PC-9 (cell line): ENCODE measurements around the gene PSMD12. TPM values are rescaled to one million over a fixed set of nuclear protein-coding genes. Genes with fewer than 3 reads are reported as not detected.

Source experiments
- BruUV-seq: library from RNA; stranded (reverse); fragments of 400-500 nt; replicated peaks from 2 replicates; lab custom pipeline; 2021; lab: Mats Ljungman, UMichigan
- CTCF ChIA-PET: fragments of 300-600 bp; sonication (Branson Sonifier 250); formaldehyde crosslinking; loops from one replicate; lab custom pipeline; 2022; ENCODE audit warnings: antibody characterized with exemption; lab: Charles Lee
- POLR2A ChIA-PET: fragments of 300-600 bp; sonication (Branson Sonifier 250); formaldehyde crosslinking; loops from one replicate; lab custom pipeline; 2022; ENCODE audit warnings: antibody characterized with exemption; ENCODE audit not compliant: unreplicated experiment; lab: Charles Lee
- DNase-seq, 2 experiments: peaks; one replicate each; pipeline versions ENCODE4 v3.0.0 to v3.0.0-alpha.2; 2015 to 2022; ENCODE audit warnings: mixed read lengths in 1 of 2
- H2AFZ ChIP-seq: fragments of 200-600 bp; sonication (generic); 2 replicates; pipeline ENCODE4 v1.8.1; 2017; ENCODE audit warnings: antibody characterized with exemption
- H3F3A ChIP-seq: fragments of 200-600 bp; sonication (generic); 2 replicates; pipeline ENCODE4 v1.8.1; 2017; ENCODE audit warnings: antibody characterized with exemption, mild to moderate bottlenecking, low read depth; ENCODE audit not compliant: insufficient read depth
- H3K27ac ChIP-seq: fragments of 200-600 bp; sonication (generic); 2 replicates; pipeline ENCODE4 v1.6.1; 2016; ENCODE audit warnings: mixed run types
- H3K27me3 ChIP-seq: fragments of 200-600 bp; sonication (generic); 2 replicates; pipeline ENCODE4 v1.6.1; 2016; ENCODE audit warnings: low read depth, mixed run types; ENCODE audit not compliant: insufficient read depth
- H3K36me3 ChIP-seq: fragments of 200-600 bp; sonication (generic); 2 replicates; pipeline ENCODE4 v1.6.1; 2016; ENCODE audit warnings: low read depth, mixed run types
- H3K4me1 ChIP-seq: fragments of 200-600 bp; sonication (generic); replicated peaks from 2 replicates; pipeline ENCODE4 v1.6.1; 2016; ENCODE audit warnings: mixed run types; ENCODE audit not compliant: insufficient read depth
- H3K4me2 ChIP-seq: fragments of 200-600 bp; sonication (generic); 2 replicates; pipeline ENCODE4 v1.6.1; 2017; ENCODE audit warnings: mixed run types
- H3K4me3 ChIP-seq: fragments of 200-600 bp; sonication (generic); 2 replicates; pipeline ENCODE4 v1.6.1; 2016; ENCODE audit warnings: mixed run types
- H3K79me2 ChIP-seq: fragments of 200-600 bp; sonication (generic); 2 replicates; pipeline ENCODE4 v1.6.1; 2017; ENCODE audit warnings: low read depth, mixed run types
- H3K9me2 ChIP-seq: fragments of 200-600 bp; sonication (generic); 2 replicates; pipeline ENCODE4 v1.8.1; 2017; ENCODE audit warnings: mild to moderate bottlenecking; ENCODE audit not compliant: insufficient read depth
- H3K9me3 ChIP-seq: fragments of 200-600 bp; sonication (generic); 2 replicates; pipeline ENCODE4 v1.8.1; 2016; ENCODE audit warnings: low read depth; ENCODE audit not compliant: insufficient read depth
- H4K20me1 ChIP-seq: fragments of 200-600 bp; sonication (generic); 2 replicates; pipeline ENCODE4 v1.8.1; 2017; ENCODE audit not compliant: insufficient read depth
- CTCF ChIP-seq: fragments of 200-600 bp; sonication (generic); conservative IDR thresholded peaks from 2 replicates; pipeline ENCODE4 v1.6.1; 2017; ENCODE audit warnings: mixed run types, antibody characterized with exemption, mild to moderate bottlenecking, moderate library complexity
- EZH2 ChIP-seq: fragments of 200-600 bp; sonication (generic); IDR thresholded peaks from 2 replicates; pipeline ENCODE4 v1.8.0; 2017; ENCODE audit warnings: antibody characterized with exemption, low read depth
- intact Hi-C: fragments of 100-400 bp; cut with micrococcal nuclease; formaldehyde crosslinking; loops from one replicate; pipeline ENCODE4 v1.10.0; 2022; ENCODE audit not compliant: unreplicated experiment
- total RNA-seq: library from RNA; stranded (reverse); gene quantifications from 2 replicates; pipeline ENCODE4 v1.2.3, GENCODE V29; 2021

Gene PSMD12
- total RNA-seq, 1 experiment from 2014 or later = 80.5 TPM

GRCh38 chr17:67316781-67317180, 49.6 kb downstream of the PSMD12 start:
- ChIA-PET CTCF (no interaction called here), POLR2A (interaction anchor here (0.6 kb wide), 1 partner anchor 76 kb away, joined by 4 read pairs; no protein-coding TSS in a partner anchor)
- Histone ChIP-seq H3F3A (no peaks in the 10 kb centered on the region), H3K4me2 (no peak overlapping the region), H3K4me1 (no peaks in the 10 kb centered on the region), H3K79me2 (no peaks in the 10 kb centered on the region), H3K9me3 (no peaks in the 10 kb centered on the region), H3K36me3 (no peaks in the 10 kb centered on the region), H2AFZ (no peak overlapping the region), H3K9me2 (no peaks in the 10 kb centered on the region), H4K20me1 (no peaks in the 10 kb centered on the region), H3K27me3 (no peaks in the 10 kb centered on the region), H3K4me3 (no peak overlapping the region), H3K27ac (no peak overlapping the region)
- TF ChIP-seq CTCF (no peak), EZH2 (no peak)
- intact Hi-C loops = no loop called here
- BruUV-seq = no TSS peak
- DNase-seq = no peak

GRCh38 chr17:67315865-67316264, 50.5 kb downstream of the PSMD12 start:
- ChIA-PET CTCF (no interaction called here), POLR2A (interaction anchor here (0.8 kb wide), 1 partner anchor 62 kb away, joined by 9 read pairs; no protein-coding TSS in a partner anchor)
- TF ChIP-seq EZH2 (no peak), CTCF (no peak)
- Histone ChIP-seq H3K4me1 (no peaks in the 10 kb centered on the region), H3K27ac (no peak overlapping the region), H3K4me3 (no peak overlapping the region), H3K9me2 (no peaks in the 10 kb centered on the region), H2AFZ (no peak overlapping the region), H3K27me3 (no peaks in the 10 kb centered on the region), H3F3A (no peaks in the 10 kb centered on the region), H3K4me2 (no peak overlapping the region), H3K36me3 (no peaks in the 10 kb centered on the region), H4K20me1 (no peaks in the 10 kb centered on the region), H3K79me2 (no peaks in the 10 kb centered on the region), H3K9me3 (no peaks in the 10 kb centered on the region)
- no peak for DNase-seq
- no TSS peak for BruUV-seq
- intact Hi-C loops = no loop called here

GRCh38 chr17:67312265-67312664, 54.1 kb downstream of the PSMD12 start:
- Histone ChIP-seq H3K9me3 (no peaks in the 10 kb centered on the region), H3K79me2 (no peaks in the 10 kb centered on the region), H3K4me2 (no peak overlapping the region), H3K4me3 (no peak overlapping the region), H3K4me1 (peaks cover under 1% of the 10 kb centered on the region; the same call in 1 of the 2 replicates), H3K27me3 (no peaks in the 10 kb centered on the region), H3K36me3 (no peaks in the 10 kb centered on the region), H3F3A (no peaks in the 10 kb centered on the region), H3K9me2 (no peaks in the 10 kb centered on the region), H2AFZ (no peak overlapping the region), H3K27ac (no peak overlapping the region), H4K20me1 (no peaks in the 10 kb centered on the region)
- ChIA-PET POLR2A (no interaction called here), CTCF (no interaction called here)
- no peak for TF ChIP-seq CTCF
- intact Hi-C loops = no loop called here
- no TSS peak for BruUV-seq
- DNase-seq = no peak
